Lower leg skin (tissue), 3 donors: ENCODE results near the gene NOS1.
"Not testable (repeated sequence)": the region's sequence is repeated elsewhere in the genome, so short reads cannot be mapped to it uniquely, and the experiment has no call there.

ENCODE experiments used
- CTCF ChIP-seq, 3 donors: fragments of 450-650 bp; IDR thresholded peaks; one replicate each; pipeline ENCODE4 v1.5.1; 2016; ENCODE audit warnings: antibody characterized with exemption in 3 of 3, mild to moderate bottlenecking in 3 of 3, moderate library complexity in 2 of 3
- POLR2A ChIP-seq, 2 donors: fragments of 450-650 bp; IDR thresholded peaks; one replicate each; pipeline ENCODE4 v1.6.1; 2016 to 2017; ENCODE audit warnings: antibody characterized with exemption in 2 of 2, mild to moderate bottlenecking in 1 of 2, moderate library complexity in 1 of 2

DNA sequence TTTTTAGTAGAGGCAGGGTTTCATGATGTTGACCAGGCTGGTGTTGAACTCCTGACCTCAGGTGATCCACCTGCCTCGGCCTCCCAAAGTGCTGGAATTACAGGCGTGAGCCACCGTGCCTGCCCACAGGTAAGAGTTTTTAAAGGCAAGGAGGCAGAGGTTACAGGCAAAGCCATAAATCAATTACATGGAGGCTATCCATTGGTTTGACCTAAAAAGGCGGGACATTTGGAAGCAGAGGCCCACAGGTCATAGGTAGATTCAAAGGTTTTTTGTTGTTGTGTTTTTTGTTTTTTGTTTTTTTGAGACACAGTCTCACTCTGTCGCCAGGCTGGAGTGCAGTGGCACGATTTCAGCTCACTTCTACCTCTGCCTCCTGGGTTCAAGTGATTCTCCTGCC lies 165.1 kb downstream of the NOS1 start:
- TF ChIP-seq CTCF, POLR2A (IDR thresholded peaks at IDR 0.05): not testable (repeated sequence)
